GM10248 (cell line): ENCODE results near the gene GABBR2.

Experiments used
- CTCF ChIA-PET: fragments of 300-600 bp; sonication (Branson Sonifier 250); formaldehyde crosslinking; extraction: SDS; loops from one replicate; lab custom pipeline; 2021; ENCODE audit warnings: antibody characterized with exemption; lab: Yijun Ruan, JAX
- POLR2A ChIA-PET: fragments of 350-650 bp; sonication (Branson Sonifier 250); formaldehyde crosslinking; extraction: SDS; loops from one replicate; lab custom pipeline; 2020; ENCODE audit warnings: antibody characterized with exemption; lab: Yijun Ruan, JAX
- DNase-seq: peaks from one replicate; pipeline ENCODE4 v3.0.0; 2012; ENCODE audit errors: extremely low spot score
- CTCF ChIP-seq: IDR thresholded peaks from 2 replicates; pipeline ENCODE4 v1.5.1; 2012; ENCODE audit warnings: mild to moderate bottlenecking, low read depth; ENCODE audit errors: extremely low read depth, missing control alignments, control extremely low read depth

The GABBR2 gene

DNA sequence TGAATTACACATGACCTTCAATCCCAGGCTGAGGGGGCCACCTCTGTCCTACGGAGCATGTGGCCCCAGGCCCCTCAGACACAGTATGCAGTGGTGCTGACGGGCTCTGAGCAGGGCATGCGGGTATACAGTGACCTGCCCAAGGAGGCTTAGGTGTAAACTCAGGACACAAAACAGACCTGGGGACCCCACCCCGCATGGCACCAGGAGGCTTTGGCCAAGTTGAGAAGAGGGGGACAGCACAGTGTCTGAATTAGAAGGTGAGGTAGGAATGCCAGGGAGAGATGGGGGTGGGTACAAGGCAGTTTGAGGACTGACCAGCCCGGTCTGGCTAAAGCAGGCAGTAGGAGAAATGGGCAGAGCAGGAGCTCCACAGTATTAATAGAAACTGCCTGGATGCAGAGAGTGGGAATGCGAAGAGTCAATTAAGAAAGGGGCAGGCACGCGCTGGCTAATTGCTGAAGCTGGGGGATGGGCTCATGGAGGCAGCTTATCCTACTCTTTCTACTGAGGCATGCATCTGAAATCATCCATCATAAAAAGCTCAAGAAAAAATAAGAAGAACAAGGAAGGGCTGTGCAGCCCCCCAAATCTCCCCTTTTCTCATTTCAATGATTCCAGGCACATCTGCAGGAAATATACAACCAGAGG, 109.0 kb downstream of the GABBR2 start:
- TF ChIP-seq CTCF = no peak
- CTCF ChIA-PET = interaction anchor here (0.9 kb wide), 2 partner anchors 12 to 63 kb away, joined by 3 read pairs; no protein-coding TSS in a partner anchor
- no peak for DNase-seq
- POLR2A ChIA-PET = no interaction called here

- CTCF ChIA-PET = no interaction called here
- no peak for DNase-seq
- TF ChIP-seq CTCF = no peak
- POLR2A ChIA-PET = no interaction called here
These were observed 109.9 kb downstream of the GABBR2 start for GRCh38 chr9:98598861-98599260.

- ChIA-PET POLR2A (no interaction called here), CTCF (interaction anchor here (1.7 to 2.0 kb wide), 2 partner anchors 14 to 61 kb away, joined by 3 to 5 read pairs; no protein-coding TSS in a partner anchor)
- DNase-seq = no peak
- TF ChIP-seq CTCF = no peak
These were observed 111.4 kb downstream of the GABBR2 start for GRCh38 chr9:98597236-98597771.

DNA sequence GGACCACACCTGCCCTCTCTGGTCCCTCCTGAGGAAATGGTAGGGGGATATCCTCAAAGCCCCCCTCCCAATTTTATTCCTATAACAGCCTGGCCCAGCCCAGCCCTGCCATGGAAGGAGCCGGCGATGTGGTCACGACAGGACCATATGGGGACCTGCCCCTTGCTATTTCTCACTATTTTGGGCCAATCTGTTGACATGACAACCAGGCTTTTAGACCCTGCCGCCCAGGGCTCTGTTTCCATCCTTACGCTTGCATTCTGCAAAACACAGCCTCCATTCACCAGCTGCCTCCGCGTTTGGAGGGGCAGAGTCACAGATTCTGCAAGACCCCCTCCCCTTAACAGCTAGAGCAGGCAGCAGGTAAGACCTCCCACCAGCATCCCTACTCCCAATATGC, 112.2 kb downstream of the GABBR2 start:
- POLR2A ChIA-PET = no interaction called here

GRCh38 chr9:98594546-98595160, 114.1 kb downstream of the GABBR2 start:
- POLR2A ChIA-PET = no interaction called here
- no peak for DNase-seq
- no peak for TF ChIP-seq CTCF
- CTCF ChIA-PET = interaction anchor here (0.6 to 0.7 kb wide), 2 partner anchors 57 to 762 kb away, joined by 3 read pairs; no protein-coding TSS in a partner anchor

More for the DNA sequence above, 112.2 kb downstream of the GABBR2 start:
- no peak for TF ChIP-seq CTCF
- DNase-seq = no peak
- CTCF ChIA-PET = interaction anchor here (1.7 to 2.0 kb wide), 2 partner anchors 13 to 60 kb away, joined by 3 to 5 read pairs; no protein-coding TSS in a partner anchor

DNA sequence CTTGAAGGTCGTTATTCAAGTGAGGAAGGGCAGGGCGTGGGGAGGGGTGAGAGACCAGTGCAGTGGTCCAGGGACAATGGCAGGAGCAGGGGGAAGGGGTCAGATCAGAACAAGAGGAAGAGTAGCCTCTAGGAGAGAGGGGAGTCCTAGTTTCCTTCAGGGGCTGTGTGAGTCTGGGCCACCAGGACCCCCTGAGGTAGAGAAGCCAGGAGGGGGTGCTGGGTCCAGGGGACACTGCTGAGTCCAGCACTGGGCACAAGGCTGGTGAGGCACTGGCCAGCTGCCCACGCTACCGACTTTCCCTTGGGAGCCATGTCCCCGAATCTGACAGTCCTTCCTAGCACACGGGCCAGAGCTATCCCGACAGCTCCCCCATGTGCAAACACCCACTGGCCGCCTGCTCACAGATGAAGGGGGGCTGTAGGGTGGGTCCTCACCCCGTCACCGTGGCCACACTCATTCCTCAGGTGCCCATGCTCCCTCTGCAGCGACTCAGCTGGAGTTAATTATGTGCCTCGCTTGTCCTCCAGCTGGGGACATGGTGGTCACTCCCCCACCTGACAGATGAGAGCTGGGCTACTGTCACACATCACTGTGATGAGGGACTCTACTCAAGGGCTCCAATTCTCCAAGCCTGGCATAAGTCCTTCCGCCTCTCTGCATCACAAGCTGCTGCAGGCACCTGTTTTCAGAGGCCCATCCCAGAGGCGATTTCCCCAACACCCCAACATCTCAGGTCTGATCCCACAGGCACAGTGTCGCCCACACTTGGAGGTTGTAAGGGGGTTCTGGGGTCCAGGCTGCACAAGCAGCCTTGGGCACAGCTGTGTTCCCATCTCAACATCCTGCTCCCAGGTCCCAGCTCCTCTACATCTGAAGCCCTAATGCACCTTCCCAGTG, 115.1 kb downstream of the GABBR2 start:
- no peak for TF ChIP-seq CTCF
- CTCF ChIA-PET = interaction anchor here (1.4 kb wide), 1 partner anchor 8 kb away, joined by 5 read pairs; no protein-coding TSS in a partner anchor
- DNase-seq = no peak
- POLR2A ChIA-PET = no interaction called here
